ENCODE data around the gene HDAC1.

- no peak for TF ChIP-seq CTCF (IDR thresholded peaks at IDR 0.05; ENCODE audit: low read depth, low read length, poor library complexity, severe bottlenecking)
- no peak for TF ChIP-seq EZH2phosphoT487 (IDR thresholded peaks at IDR 0.05; ENCODE audit: borderline replicate concordance, low read length)
These were observed 17.1 kb upstream of the HDAC1 start for GRCh38 chr1:32274646-32275340.
